Tibial nerve (tissue), 4 donors: ENCODE measurements around the gene DCTD. TPM values are rescaled to one million over a fixed set of nuclear protein-coding genes. Genes with fewer than 3 reads are reported as not detected.

Source experiments
- DNase-seq, 2 donors: peaks; one replicate each; pipeline ENCODE4 v3.0.0-alpha.2; 2019; ENCODE audit warnings: low spot score in 2 of 2
- H3K27ac ChIP-seq, 4 donors: fragments of 200-600 bp; sonication (generic) in 3 of 4; one replicate each; pipeline ENCODE4 v1.5.1; 2017 to 2019; ENCODE audit warnings: mild to moderate bottlenecking in 1 of 4
- H3K27me3 ChIP-seq, 2 donors: fragments of 200-600 bp; sonication (generic) in 1 of 2; one replicate each; pipeline versions ENCODE4 v1.5.1 to v1.6.0; 2017 to 2019
- H3K36me3 ChIP-seq, 3 donors: fragments of 200-600 bp; sonication (generic); one replicate each; pipeline ENCODE4 v1.5.1; 2018 to 2019
- H3K4me1 ChIP-seq, 4 donors: fragments of 200-600 bp; sonication (generic) in 3 of 4; one replicate each; pipeline ENCODE4 v1.5.1; 2017 to 2019
- H3K4me3 ChIP-seq, 4 donors: fragments of 200-600 bp; sonication (generic) in 3 of 4; one replicate each; pipeline ENCODE4 v1.5.1; 2017 to 2019; ENCODE audit warnings: mild to moderate bottlenecking in 1 of 4, moderate library complexity in 1 of 4
- H3K9me3 ChIP-seq, 4 donors: fragments of 200-600 bp; sonication (generic) in 3 of 4; one replicate each; pipeline ENCODE4 v1.5.1; 2017 to 2019
- EP300 ChIP-seq, 2 donors: sonication (generic); formaldehyde crosslinking; IDR thresholded peaks; one replicate each; pipeline ENCODE4 v1.6.1; 2017; ENCODE audit warnings: antibody characterized with exemption in 2 of 2, mild to moderate bottlenecking in 1 of 2
- POLR2A ChIP-seq, 2 donors: fragments of 450-650 bp; IDR thresholded peaks; one replicate each; pipeline ENCODE4 v1.6.1; 2017; ENCODE audit warnings: antibody characterized with exemption in 2 of 2, mild to moderate bottlenecking in 2 of 2, moderate library complexity in 2 of 2
- WGBS, 2 donors: methylation state at CpG; one replicate each; pipeline ENCODE4 v1.1.5; 2018; 5-methylcytosine and 5-hydroxymethylcytosine counted together
- total RNA-seq, 4 donors: library from RNA; depleted of rRNA; stranded (reverse); fragments of >200 nt; gene quantifications; one replicate each; pipeline ENCODE4 v1.1.0, GENCODE V29; 2016
- TF ChIP-seq, protein P1 (sequence below), 5 experiments: fragments of 200-600 bp in 3 of 5; fragments of 450-650 bp in 2 of 5; sonication (generic) in 3 of 5; IDR thresholded peaks; one replicate each; pipeline ENCODE4 v1.5.1; 2016 to 2019; ENCODE audit warnings: antibody characterized with exemption in 5 of 5, mild to moderate bottlenecking in 3 of 5, moderate library complexity in 2 of 5

Gene DCTD
- total RNA-seq, 4 donors from 2014 or later, result 50.4 to 76.3 (median 55.8) TPM

DNA sequence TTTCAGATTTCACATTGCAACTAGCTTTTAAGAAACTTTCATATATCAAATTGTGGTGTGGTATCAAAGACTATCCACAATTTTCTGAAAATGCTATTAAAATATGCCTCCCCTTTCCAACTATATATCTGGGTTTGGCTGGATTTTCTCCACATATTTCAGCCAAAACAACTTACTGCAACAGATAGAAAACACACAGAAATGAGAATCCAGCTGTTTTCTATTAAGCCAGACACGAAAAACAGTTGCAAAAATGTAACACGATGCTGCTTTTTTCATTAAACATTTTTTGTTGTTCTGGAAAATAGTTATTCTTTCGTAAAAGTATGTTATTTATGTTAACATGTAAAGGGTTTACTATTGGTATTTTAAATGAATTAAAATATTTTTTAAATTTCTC, 33.1 kb downstream of the DCTD start:
- H3K4me1 ChIP-seq, result peaks cover 0 to 14% (median 2%) of the 10 kb centered on the region in 4 donors
- TF ChIP-seq, protein P1, sequence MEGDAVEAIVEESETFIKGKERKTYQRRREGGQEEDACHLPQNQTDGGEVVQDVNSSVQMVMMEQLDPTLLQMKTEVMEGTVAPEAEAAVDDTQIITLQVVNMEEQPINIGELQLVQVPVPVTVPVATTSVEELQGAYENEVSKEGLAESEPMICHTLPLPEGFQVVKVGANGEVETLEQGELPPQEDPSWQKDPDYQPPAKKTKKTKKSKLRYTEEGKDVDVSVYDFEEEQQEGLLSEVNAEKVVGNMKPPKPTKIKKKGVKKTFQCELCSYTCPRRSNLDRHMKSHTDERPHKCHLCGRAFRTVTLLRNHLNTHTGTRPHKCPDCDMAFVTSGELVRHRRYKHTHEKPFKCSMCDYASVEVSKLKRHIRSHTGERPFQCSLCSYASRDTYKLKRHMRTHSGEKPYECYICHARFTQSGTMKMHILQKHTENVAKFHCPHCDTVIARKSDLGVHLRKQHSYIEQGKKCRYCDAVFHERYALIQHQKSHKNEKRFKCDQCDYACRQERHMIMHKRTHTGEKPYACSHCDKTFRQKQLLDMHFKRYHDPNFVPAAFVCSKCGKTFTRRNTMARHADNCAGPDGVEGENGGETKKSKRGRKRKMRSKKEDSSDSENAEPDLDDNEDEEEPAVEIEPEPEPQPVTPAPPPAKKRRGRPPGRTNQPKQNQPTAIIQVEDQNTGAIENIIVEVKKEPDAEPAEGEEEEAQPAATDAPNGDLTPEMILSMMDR (IDR thresholded peaks at IDR 0.05), result no peak
- TF ChIP-seq POLR2A (IDR thresholded peaks at IDR 0.05) (no peak), EP300 (IDR thresholded peaks at IDR 0.05) (no peak)

DNA sequence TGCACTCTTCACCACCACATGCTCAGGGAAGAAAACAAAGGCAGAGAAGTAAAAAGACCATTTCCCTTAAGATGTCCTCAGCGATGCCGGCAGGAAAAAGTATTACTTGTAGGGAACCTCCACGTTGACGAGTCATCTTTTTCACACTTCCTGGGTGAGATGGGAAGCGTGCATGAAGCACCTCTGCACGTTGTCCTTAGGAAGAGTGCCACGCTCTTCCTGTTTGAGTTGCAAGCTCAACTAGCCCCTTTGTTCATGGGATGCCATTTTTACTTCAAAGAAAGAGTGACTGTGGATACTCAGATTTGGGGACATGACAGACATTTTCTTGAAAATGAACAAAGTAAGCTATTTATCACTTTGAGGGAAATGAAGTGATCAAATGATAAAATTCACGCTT, 33.8 kb downstream of the DCTD start:
- no peaks in the 10 kb centered on the region for H3K27me3 ChIP-seq
- H3K4me3 ChIP-seq, result no peak overlapping the region
- DNase-seq, result no peak
- H3K36me3 ChIP-seq, result peaks cover 0 to 58% (median 0%) of the 10 kb centered on the region in 3 donors
- TF ChIP-seq, protein P1 (IDR thresholded peaks at IDR 0.05), result no peak
- TF ChIP-seq POLR2A (IDR thresholded peaks at IDR 0.05) (no peak), EP300 (IDR thresholded peaks at IDR 0.05) (no peak)
- peaks cover 0 to 14% (median 2%) of the 10 kb centered on the region in 4 donors for H3K4me1 ChIP-seq
- no peak overlapping the region for H3K27ac ChIP-seq
- peaks cover 0 to 8% (median 2%) of the 10 kb centered on the region in 4 donors for H3K9me3 ChIP-seq
- 97 to 98% methylated on average over 8 of the region's 8 CpGs for WGBS, 2 donors

More for the DNA sequence above, 33.1 kb downstream of the DCTD start:
- H3K27me3 ChIP-seq, result no peaks in the 10 kb centered on the region
- WGBS, 2 donors, result 73 to 77% methylated on average over 3 of the region's 3 CpGs
- no peak overlapping the region for H3K27ac ChIP-seq
- no peak overlapping the region for H3K4me3 ChIP-seq
- no peak for DNase-seq
- peaks cover 0 to 8% (median 2%) of the 10 kb centered on the region in 4 donors for H3K9me3 ChIP-seq
- peaks cover 0 to 65% (median 0%) of the 10 kb centered on the region in 3 donors for H3K36me3 ChIP-seq

DNA sequence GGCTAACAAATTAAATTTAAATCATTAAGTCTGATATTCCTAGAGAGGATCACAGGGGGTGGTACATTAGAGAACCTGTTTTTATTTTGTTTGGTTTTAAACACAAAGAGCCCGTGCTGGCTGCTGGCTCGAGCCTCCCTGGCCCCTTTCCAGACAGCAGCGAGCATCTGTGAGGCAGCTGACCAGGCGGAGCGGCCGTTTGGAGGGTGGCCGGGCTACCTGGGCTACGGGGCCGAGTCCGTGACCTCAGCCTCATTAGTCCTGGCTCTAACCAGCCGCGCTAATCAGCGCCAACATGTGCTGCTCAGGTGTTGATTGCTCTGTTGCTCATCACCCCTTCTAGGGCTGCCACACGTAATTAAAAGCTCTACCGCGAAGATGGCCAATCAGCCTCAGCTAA, 35.3 kb downstream of the DCTD start:
- H3K4me3 ChIP-seq, result no peak overlapping the region
- DNase-seq, result peak in 1 of 2 donors; percentile 26
- no peaks in the 10 kb centered on the region for H3K27me3 ChIP-seq
- H3K4me1 ChIP-seq, result peaks cover 0 to 14% (median 2%) of the 10 kb centered on the region in 4 donors
- H3K9me3 ChIP-seq, result peaks cover 0 to 8% (median 2%) of the 10 kb centered on the region in 4 donors
- WGBS, 2 donors, result 50 to 63% methylated on average over 16 of the region's 16 CpGs
- H3K27ac ChIP-seq, result no peak overlapping the region
- peaks cover 0 to 47% (median 0%) of the 10 kb centered on the region in 3 donors for H3K36me3 ChIP-seq
- TF ChIP-seq, protein P1 (IDR thresholded peaks at IDR 0.05), result no peak
- TF ChIP-seq EP300 (IDR thresholded peaks at IDR 0.05) (no peak), POLR2A (IDR thresholded peaks at IDR 0.05) (no peak)

DNA sequence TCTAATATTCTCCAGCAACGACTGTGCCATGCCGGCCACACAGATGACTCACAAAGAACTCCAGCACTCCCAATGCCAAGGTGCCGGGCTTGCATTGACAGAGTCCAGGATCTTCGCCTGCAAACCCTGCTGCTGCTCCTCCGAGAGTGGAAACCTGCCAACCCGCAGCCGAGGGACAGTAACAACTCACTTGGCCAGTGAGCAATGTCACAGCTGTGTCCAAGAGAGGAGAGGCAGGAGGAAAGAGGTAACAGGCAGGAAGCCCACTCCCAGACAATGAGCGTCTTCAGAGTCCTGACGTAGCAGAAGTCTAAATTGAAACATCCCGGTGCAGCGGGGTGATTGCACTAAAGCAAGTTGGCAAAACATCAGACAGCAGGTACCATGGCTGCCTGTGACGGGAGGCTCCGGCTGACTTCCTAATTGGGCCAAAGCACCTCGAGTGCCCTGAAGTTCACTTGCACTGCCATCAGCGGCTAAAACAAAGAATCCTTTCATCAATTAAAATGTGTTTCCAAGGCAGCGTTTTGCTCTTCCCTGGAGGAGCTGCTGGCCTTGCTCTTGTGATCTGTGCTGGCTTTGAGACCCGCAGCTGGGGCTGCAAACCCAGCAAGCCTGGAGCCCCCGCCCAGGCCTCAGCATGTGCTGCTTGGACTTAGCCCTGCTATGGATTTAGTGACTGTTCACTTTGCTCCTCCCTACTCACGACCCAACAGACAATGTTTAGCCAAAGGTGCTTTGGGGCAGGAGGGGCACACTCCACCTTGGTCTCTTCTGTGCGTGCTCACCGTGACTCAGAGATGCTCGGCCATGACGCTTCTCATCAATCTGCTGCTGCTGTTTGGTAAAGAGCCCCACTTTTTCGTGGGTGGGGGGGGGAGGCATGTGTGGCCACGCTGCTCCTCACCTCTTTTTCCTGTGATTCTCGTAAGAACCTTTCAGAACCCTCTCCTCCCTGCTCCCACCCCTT, 36.5 kb downstream of the DCTD start:
- H3K4me1 ChIP-seq, result peaks cover 0 to 9% (median 2%) of the 10 kb centered on the region in 4 donors
- WGBS, 2 donors, result 62 to 71% methylated on average over 26 of the region's 26 CpGs
- H3K9me3 ChIP-seq, result peaks cover 0 to 8% (median 2%) of the 10 kb centered on the region in 4 donors
- no peaks in the 10 kb centered on the region for H3K27me3 ChIP-seq
- DNase-seq, result no peak
- TF ChIP-seq EP300 (IDR thresholded peaks at IDR 0.05), result no peak
- TF ChIP-seq POLR2A (IDR thresholded peaks at IDR 0.05), result no peak
- TF ChIP-seq, protein P1 (IDR thresholded peaks at IDR 0.05), result no peak
- peaks cover 0 to 50% (median 0%) of the 10 kb centered on the region in 3 donors for H3K36me3 ChIP-seq
- no peak overlapping the region for H3K27ac ChIP-seq
- H3K4me3 ChIP-seq, result no peak overlapping the region

DNA sequence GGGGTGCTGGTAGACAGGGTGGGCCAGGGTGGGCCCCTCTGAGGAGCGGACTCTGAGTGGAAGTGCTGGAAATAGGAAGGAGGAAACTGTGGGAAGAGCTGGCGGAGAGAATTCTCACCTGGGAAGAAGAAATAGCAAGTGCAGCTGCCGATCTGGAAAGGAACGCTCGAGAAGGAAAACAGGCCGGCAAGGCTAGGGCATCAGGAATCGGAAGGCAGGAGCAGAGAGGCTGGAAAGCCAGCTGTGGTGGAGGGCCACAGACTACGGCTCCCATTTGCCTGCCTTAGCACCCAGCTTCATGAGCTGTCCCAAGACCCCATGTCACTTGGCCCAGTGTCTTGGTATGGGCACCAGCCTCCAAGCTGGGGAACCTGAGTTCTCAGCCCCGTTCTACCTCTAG, 37.3 kb downstream of the DCTD start:
- Histone ChIP-seq H3K4me3 (no peak overlapping the region), H3K27me3 (no peaks in the 10 kb centered on the region), H3K36me3 (peaks cover 0 to 49% (median 0%) of the 10 kb centered on the region in 3 donors), H3K4me1 (peaks cover 0 to 9% (median 2%) of the 10 kb centered on the region in 4 donors), H3K27ac (no peak overlapping the region), H3K9me3 (peaks cover 0 to 2% (median under 1%) of the 10 kb centered on the region in 4 donors)
- no peak for DNase-seq
- TF ChIP-seq EP300 (IDR thresholded peaks at IDR 0.05), result no peak
- TF ChIP-seq, protein P1 (IDR thresholded peaks at IDR 0.05), result no peak
- no peak for TF ChIP-seq POLR2A (IDR thresholded peaks at IDR 0.05)
- WGBS, 2 donors, result 82 to 93% methylated on average over 9 of the region's 9 CpGs
